ENCODE measurements around the gene PLCD3. TPM values are rescaled to one million over a fixed set of nuclear protein-coding genes. Genes with fewer than 3 reads are reported as not detected.

The PLCD3 gene
- total and polyA plus RNA-seq, 9 donors: 12.1 to 166 (median 83.4) TPM

DNA sequence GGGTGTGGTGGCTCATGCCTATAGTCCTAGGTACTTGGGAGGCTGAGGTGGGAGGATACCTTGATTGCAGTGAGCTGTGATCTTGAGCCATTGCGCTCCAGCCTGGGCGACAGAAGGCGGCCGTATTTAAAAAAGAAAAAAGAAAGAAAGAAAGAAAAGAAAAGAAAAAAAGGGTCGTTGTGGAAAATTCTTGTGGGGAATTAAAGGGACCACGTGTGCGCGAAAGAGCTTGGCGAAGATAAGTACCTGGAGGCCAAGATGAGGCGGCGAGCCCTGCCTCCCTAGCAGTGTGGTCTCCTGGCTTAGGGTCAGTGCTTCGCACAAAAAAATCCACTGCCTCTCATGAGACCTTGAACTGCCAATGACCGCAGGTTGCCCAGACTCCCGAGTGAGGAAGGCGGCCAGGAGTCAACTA is 71.9 kb downstream of the PLCD3 start:
- TF ChIP-seq POLR2A (IDR thresholded peaks at IDR 0.05): peak; percentile 34
- TF ChIP-seq, protein P1, sequence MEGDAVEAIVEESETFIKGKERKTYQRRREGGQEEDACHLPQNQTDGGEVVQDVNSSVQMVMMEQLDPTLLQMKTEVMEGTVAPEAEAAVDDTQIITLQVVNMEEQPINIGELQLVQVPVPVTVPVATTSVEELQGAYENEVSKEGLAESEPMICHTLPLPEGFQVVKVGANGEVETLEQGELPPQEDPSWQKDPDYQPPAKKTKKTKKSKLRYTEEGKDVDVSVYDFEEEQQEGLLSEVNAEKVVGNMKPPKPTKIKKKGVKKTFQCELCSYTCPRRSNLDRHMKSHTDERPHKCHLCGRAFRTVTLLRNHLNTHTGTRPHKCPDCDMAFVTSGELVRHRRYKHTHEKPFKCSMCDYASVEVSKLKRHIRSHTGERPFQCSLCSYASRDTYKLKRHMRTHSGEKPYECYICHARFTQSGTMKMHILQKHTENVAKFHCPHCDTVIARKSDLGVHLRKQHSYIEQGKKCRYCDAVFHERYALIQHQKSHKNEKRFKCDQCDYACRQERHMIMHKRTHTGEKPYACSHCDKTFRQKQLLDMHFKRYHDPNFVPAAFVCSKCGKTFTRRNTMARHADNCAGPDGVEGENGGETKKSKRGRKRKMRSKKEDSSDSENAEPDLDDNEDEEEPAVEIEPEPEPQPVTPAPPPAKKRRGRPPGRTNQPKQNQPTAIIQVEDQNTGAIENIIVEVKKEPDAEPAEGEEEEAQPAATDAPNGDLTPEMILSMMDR (IDR thresholded peaks at IDR 0.05): no peak
- H3K36me3 ChIP-seq: no peaks in the 10 kb centered on the region
- peaks cover 9% of the 10 kb centered on the region for H3K4me1 ChIP-seq (ENCODE audit: insufficient read depth)
- H3K27ac ChIP-seq: peak overlapping the region; percentile 69 to 75
- no peak for DNase-seq
- peak overlapping the region; percentile 73 for H3K4me3 ChIP-seq
- H3K9me3 ChIP-seq: no peaks in the 10 kb centered on the region
- WGBS, 3 donors: 3 to 4% (median 3%) methylated on average over 15 of the region's 15 CpGs
- no peaks in the 10 kb centered on the region for H3K27me3 ChIP-seq
- intact Hi-C loops (cut with DNase I): loop anchor here in 1 of 4 donors (5.0 kb wide), 1 partner anchor 37 kb away; no protein-coding TSS in a partner anchor

Small RNA genes within 50 kb of the gene (microRNA-seq; reads per million reads assigned to microRNA genes)
- 0 to 0.16 (median 0) reads per million in 3 donors for gene MIR6784

Small RNA genes within 50 kb of the gene (small RNA-seq; reads per million reads assigned to genes)
- gene MIR6784 (not detected), gene RF00019 (not detected)

Other genes starting within 250 kb of the PLCD3 start
- gene EFTUD2, start 233.1 kb downstream of the PLCD3 start, total RNA-seq: 10 to 100 TPM; 28.4 to 78.7 (median 62.5) TPM
- gene EFTUD2, start 233.1 kb downstream of the PLCD3 start, polyA plus RNA-seq: 100 to 1,000 TPM in 1 of 2 donors, 10 to 100 TPM in 1; 22.2 to 111 TPM
- gene GFAP, start 217.0 kb downstream of the PLCD3 start, total RNA-seq: 1 to 10 TPM in 2 of 7 donors, under 1 TPM in 4, not detected in 1; 0.08 to 1.8 (median 0.49) TPM
- gene GFAP, start 217.0 kb downstream of the PLCD3 start, polyA plus RNA-seq: under 1 TPM; 0.27 to 0.97 TPM
- under 1 TPM in 4 of 7 donors, not detected in 3; 0.10 to 0.79 (median 0.20) TPM for gene KIF18B, start 184.7 kb downstream of the PLCD3 start, total RNA-seq
- gene KIF18B, start 184.7 kb downstream of the PLCD3 start, polyA plus RNA-seq: under 1 TPM; 0.13 to 0.19 TPM
- 1 to 10 TPM in 3 of 7 donors, under 1 TPM in 2, not detected in 2; 0.20 to 6.0 (median 1.1) TPM for gene C1QL1, start 164.2 kb downstream of the PLCD3 start, total RNA-seq
- under 1 TPM in 1 of 2 donors, not detected in 1; 0.64 TPM for gene C1QL1, start 164.2 kb downstream of the PLCD3 start, polyA plus RNA-seq
- 10 to 100 TPM; 30.9 to 62.3 (median 48.0) TPM for gene DCAKD, start 80.9 kb downstream of the PLCD3 start, total RNA-seq
- 10 to 100 TPM; 19.8 to 27.0 TPM for gene DCAKD, start 80.9 kb downstream of the PLCD3 start, polyA plus RNA-seq
- 10 to 100 TPM; 25.5 to 91.4 (median 79.3) TPM for gene NMT1, start 71.2 kb downstream of the PLCD3 start, total RNA-seq
- gene NMT1, start 71.2 kb downstream of the PLCD3 start, polyA plus RNA-seq: 10 to 100 TPM; 23.0 to 66.5 TPM
- gene ACBD4, start 3.2 kb upstream of the PLCD3 start, total RNA-seq: 10 to 100 TPM; 12.4 to 24.0 (median 18.5) TPM
- gene ACBD4, start 3.2 kb upstream of the PLCD3 start, polyA plus RNA-seq: 10 to 100 TPM; 11.0 to 24.5 TPM
- gene HEXIM1, start 16.0 kb upstream of the PLCD3 start, total RNA-seq: 10 to 100 TPM; 17.0 to 37.8 (median 27.9) TPM
- gene HEXIM1, start 16.0 kb upstream of the PLCD3 start, polyA plus RNA-seq: 10 to 100 TPM; 14.4 to 26.9 TPM
- 1 to 10 TPM; 3.4 to 9.1 (median 5.5) TPM for gene HEXIM2, start 29.4 kb upstream of the PLCD3 start, total RNA-seq
- 1 to 10 TPM; 1.7 to 8.9 TPM for gene HEXIM2, start 29.4 kb upstream of the PLCD3 start, polyA plus RNA-seq
- gene FMNL1, start 89.4 kb upstream of the PLCD3 start, total RNA-seq: 10 to 100 TPM in 2 of 7 donors, 1 to 10 TPM in 5; 3.7 to 24.0 (median 6.1) TPM
- 1 to 10 TPM; 2.1 to 7.1 TPM for gene FMNL1, start 89.4 kb upstream of the PLCD3 start, polyA plus RNA-seq
- under 1 TPM in 1 of 7 donors, not detected in 6; 0.12 TPM for gene SPATA32, start 129.6 kb upstream of the PLCD3 start, total RNA-seq
- not detected for gene SPATA32, start 129.6 kb upstream of the PLCD3 start, polyA plus RNA-seq
- gene MAP3K14, start 184.5 kb upstream of the PLCD3 start, total RNA-seq: 10 to 100 TPM in 6 of 7 donors, 1 to 10 TPM in 1; 4.1 to 19.8 (median 13.0) TPM
- 1 to 10 TPM; 2.4 to 7.0 TPM for gene MAP3K14, start 184.5 kb upstream of the PLCD3 start, polyA plus RNA-seq